ENCODE measurements around the gene SIK1.
"Not testable (repeated sequence)": the region's sequence is repeated elsewhere in the genome, so short reads cannot be mapped to it uniquely, and the experiment has no call there.

Gene SIK1

GRCh38 chr21:43383351-43383750 lies 43.6 kb downstream of the SIK1 start:
- DNase-seq: not testable (repeated sequence)

DNA sequence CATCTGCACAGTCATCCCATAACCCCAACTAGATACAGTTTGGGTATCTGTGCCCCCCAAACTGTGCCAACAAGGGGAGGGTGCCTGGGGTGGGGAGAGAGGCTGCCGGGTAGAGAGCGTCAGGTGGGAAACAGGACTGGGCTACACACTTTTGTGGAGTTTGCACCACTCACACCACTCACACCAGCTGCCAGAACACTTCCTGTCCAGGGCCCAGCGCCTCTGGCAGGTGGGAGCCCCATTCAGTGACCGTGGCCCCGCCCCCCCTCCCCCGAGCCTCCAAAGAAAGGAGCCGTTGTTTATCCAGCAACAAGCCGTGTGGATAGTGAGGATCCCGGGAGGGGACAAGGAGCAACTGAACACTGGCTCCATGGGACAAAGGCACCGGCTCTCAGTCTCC lies 44.0 kb downstream of the SIK1 start:
- not testable (repeated sequence) for DNase-seq

GRCh38 chr21:43380852-43381533 lies 45.9 kb downstream of the SIK1 start:
- DNase-seq: not testable (repeated sequence)

DNA sequence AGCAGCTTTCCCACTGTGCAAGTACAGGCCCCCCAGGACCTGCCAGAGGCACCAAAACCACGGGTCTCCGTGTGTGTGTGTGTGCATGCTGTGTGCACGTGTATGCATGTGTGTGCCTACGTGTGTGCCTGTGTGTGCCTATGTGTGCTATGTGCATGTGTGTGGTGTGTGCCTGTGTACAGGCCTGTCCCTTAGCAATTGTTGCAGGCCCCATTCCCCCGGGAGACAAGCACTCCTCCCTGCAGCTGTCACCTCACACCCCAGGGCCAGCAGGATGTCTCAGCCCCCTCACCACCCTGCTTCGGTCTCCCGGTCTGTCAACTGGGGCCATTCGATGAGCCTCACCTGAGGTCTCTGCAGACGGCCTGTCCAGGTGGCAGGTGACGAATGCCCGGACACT lies 46.6 kb downstream of the SIK1 start:
- DNase-seq: not testable (repeated sequence)

DNA sequence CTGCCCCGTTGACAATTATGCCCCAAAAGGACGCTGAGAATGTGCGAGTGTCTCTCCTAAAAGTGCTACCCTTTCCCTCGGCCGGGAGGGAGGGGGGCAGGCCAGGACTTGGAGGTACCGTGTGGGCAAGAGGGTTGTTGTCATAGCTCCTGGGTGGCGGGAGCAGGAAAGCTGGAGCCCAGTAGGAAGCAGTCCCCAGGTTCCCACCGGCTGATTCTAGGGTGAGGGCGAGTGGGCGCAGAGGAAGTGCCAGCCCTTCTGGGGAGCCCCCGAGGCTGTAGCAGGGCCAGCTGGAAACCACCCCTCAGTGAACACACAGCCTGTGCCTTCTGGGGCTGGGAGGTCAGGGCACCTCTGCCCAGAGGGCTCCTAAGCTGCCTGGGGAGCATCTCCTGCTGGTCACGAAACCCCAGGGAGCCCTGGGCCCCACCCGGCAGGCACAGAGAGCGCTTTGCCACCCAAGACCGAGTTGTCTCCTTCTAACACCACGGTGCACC lies 47.3 kb downstream of the SIK1 start:
- not testable (repeated sequence) for DNase-seq

- DNase-seq: no peak
Observed at GRCh38 chr21:43376478-43376882, 50.5 kb downstream of the SIK1 start.

DNA sequence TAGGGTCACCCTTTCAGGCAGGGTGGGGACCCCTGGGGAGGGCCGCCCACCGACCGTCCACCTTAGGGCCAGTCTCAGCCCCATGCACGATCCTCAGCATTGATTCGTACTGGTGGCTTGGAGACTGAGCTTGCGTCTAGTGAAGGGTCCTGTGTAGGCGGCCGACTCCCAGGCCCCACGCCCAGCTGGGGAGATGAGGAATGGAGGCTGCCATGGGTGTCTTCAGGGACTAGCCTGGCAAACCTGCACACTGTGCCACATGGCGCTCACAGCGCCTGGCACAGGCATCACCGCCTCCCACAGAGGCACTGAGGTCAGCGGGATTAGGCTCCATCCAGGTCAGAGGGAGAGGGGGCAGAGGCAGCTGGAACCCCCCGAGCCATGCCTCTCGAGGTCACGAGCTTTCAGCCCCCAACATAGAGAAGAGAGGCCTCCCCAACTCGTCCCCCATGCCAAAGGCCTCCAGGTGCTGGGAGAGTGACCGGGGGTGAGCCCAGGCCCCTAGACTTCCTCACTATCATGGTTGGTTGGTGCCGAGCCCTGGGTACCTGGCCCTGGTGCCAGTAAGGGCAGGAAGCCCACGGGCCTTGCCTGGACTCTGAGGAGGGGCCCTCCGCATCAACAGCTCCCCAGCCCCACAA lies 51.0 kb downstream of the SIK1 start:
- DNase-seq: no peak

DNA sequence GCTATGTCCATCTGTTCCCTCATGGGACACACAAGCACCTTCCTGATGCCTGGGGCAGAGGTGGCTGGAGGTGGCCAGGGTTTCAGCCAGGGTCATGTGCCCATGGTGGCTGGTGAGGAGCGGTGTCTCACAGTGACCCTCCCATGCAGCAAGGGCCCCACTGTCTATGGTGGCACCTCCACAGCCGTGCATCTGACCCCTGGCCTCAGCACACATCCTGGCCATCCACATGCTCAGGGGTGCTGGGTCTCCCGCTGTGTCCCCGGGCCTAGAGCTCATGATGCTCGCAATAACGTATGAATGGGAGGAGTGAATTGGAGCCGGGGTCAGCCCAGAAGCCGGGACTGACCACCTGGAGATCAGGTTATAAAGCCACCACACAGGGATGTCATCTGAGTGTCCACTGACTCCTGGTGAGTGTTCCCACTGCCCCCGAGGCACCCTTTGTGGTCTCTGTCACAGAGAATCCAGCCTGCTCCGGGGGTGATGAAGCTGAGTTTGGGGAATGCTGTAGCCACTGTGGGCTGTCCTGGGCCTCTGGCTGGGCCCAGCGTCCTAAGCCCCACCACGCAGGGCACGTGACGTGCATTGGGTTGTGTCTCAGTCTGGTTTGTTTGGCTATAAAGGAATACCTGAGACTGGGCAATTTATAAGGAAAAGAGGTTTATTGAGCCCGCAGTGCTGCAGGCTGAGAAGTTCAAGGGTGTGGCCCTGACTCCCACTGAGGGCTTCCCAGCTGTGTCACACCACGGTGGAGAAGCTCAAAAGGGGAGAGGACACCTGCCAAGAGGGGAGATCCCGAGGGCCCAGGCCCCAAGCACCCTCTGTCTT lies 51.7 kb downstream of the SIK1 start:
- DNase-seq: no peak

GRCh38 chr21:43374228-43374885 lies 52.6 kb downstream of the SIK1 start:
- DNase-seq: no peak

DNA sequence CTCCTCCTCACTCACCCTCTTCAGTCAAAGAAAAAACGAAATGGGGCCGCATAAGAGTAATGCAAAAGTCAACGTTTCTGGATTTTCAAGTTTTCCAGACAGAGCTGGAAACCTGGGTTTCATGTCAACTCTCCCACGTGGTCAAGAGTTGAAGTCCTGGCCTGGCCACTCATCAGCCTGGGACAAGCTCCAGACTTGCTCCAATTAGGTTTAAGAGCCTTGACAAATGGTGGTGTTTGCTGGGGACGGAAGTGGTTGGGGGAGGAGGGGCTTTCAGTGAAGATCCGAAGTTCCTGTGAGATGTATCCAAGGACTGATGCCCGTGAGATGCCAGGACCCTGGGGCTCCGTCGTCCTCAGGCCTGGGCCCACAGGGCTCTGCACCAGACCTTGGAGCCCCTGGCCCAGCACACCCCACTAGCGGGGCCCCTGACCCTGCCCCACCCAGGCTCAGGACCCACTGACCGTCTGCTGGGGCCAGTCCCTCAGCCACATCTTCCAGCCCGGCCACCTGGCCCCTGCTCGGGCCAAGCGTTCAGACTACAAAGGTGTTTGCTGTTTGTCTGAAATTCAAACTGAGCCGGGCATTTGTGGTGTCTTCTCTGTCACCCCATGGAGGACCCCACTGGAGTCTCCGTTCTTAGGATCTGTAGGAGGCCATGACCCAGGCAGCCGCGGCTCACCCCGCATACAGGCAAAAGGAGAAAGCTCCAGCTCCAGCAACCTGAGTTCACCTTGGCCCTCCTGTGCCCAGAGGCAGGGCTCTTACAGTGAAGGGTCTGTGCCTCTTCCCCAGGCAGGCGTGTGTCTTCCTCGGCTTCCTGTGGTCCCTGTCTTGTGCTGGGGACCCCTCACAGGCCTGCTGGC lies 53.3 kb downstream of the SIK1 start:
- no peak for DNase-seq

DNA sequence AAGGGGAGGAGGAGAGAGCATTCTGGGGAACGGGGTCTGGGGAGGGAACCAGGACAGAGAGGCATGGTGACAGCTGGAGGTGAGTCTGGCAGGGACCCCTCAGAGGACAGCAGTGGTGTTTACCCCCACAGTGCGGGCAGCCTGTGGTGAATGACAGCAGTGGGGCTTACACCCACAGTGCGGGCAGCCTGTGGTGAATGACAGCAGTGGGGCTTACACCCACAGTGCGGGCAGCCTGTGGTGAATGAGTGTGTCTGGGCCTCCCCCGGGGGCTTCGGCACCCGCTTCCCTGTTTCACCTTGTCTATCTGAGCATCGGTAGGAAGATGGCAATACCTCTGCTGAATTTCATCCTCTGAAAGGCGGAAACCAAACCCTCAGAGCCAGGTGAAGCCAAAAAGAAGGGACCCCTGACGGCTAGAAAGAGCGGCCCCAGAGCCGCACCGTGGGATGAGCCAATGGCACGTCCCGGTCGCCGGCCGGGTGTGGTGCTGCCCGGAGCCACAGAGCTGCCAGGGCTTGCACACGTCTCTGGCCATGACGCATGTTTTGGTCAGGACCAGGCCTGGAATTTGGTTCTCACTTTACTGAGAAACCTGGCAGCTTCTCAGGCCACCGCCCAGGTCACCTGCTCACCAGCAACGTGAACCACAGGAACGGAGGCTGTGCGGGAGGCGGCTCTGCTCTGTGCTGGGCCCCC lies 54.1 kb downstream of the SIK1 start:
- DNase-seq: no peak

DNA sequence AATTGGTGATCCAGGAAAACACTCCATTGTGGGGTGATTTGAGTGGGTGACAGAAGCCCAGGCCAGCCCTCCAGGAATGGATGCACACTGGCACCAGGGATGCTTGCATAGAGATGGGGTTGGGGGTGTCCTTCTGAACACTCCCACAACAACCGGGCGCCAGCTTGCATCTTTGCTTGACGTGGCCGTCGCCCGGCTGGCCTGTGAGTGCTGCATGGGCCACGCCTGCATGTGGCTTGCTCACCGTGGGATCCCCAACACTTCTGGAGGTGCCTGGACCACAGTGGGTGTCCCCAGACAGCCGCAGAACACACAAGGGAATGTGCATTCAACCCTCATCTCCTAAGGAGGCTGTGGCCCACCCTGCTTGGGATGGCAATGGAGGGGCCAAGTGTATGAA lies 55.1 kb downstream of the SIK1 start:
- no peak for DNase-seq

GRCh38 chr21:43370888-43371570 lies 55.9 kb downstream of the SIK1 start:
- DNase-seq: no peak

DNA sequence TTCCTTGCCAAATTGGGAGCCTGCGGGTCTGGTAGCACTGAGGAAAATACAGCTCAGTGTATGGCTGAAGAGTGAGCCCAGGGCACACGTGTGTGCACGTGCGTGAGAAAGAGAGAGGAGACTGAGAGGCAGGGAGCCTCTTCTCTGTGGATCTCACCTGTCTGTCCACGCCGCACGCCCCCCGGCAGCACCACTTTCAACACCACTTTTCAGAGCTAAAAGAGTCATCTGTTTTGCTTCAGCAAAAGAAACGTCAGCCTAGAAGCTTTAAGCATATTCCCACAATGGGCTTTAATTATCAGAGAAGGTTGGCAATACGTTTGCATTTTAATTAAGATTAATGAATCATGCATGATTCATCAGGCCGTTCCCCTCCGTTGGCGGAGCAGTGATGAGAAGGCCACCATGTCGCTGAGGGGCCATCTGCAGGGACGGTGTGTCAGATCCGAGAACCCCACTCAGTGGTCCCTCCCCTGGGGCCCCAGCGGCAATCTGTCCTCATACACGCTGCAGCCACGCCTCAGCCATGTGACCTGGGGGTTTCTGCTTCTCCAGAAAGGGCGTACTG lies 56.8 kb downstream of the SIK1 start:
- no peak for DNase-seq

- DNase-seq: no peak
Observed at GRCh38 chr21:43369596-43370090, 57.3 kb downstream of the SIK1 start.

- no peak for DNase-seq
Observed at GRCh38 chr21:43369124-43369523, 57.8 kb downstream of the SIK1 start.

DNA sequence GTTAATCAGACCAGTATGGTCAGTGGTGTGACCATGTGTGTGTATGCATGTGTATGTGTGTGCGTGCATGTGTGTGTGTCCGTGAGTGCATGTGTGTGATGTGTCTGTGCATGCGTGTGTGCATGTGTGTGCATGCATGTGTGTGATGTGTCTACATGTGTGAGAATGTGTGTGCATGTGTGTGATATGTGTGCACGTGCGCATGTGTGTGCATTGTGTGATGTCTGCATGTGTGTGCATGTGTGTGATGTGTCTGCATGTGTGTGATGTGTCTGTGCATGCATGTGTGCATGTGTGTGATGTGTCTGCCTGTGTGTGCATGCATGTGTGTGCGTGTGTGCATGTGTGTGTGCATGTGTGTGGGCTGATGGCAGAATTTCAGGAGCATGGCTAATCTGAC lies 58.2 kb downstream of the SIK1 start:
- no peak for DNase-seq

DNA sequence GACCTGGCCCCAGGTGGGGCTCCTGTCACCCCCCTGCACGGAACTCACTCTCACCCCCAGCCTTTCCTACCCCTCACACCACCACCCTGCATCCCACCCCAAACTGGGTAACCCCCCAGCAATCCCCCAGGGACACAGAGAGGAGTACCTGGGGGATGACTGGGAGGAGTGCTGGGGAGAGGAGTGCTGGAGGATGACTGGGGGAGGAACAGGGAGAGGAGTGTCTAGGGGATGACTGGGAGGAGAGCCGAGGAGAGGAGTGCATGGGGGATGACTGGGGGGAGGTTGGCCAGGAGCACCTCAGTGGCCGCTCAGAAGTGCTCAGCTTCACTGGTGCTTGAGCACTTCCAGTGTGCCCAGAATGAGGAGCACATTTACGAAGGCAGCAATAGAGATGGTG lies 59.1 kb downstream of the SIK1 start:
- DNase-seq: no peak

DNA sequence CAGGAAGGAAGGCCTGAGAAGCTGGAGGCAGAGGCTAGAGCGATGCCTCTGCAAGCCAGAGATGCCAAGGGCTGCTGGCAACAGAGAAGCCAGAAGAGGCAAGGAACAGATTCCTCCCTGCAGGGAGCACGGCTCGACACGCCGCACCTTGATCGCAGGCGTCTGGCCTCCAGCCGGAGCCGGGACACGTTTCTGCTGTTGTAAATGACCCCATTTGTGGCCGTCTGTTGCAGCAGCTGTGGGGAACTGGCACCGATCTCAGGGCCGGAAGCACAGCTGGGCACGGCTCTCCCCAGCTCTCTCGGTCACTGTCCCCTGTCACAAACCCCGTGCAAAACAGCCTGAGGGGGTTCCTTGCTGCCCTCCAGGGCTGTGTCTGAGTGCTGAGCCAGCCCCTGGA lies 59.6 kb downstream of the SIK1 start:
- DNase-seq: no peak

DNA sequence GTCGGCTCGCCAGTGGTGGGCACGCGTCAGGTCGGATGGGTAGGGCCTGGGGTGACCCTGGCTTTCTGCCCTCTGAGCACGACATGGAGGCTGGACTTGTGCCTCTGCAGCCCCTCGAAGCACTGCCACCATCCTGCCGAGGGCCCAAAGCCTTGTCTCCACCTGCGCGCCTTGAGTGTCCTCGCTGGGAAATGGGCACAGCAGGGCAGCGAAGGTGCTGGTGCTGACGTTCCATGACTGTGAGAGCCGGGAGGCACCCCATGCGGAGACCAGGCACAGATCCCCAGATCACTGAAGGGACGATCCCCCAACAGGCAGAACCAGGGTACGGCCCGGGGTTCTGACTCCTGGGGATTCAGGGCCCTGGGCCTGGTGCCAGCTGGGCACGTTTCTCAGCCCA lies 60.3 kb downstream of the SIK1 start:
- DNase-seq: no peak
